ENCODE data around the gene PROKR1.

The PROKR1 gene

GRCh38 chr2:68700560-68700959, 57.2 kb downstream of the PROKR1 start:
- DNase-seq, result no peak

- DNase-seq, result no peak
Measured at GRCh38 chr2:68706637-68707036, 63.3 kb downstream of the PROKR1 start.

All from CD4-positive, alpha-beta T cell treated with Interleukin-17A for 1 hour (primary cell).